Tibial artery (tissue), 4 donors: ENCODE results near the gene MAP3K10.

Source experiments
- DNase-seq, 2 donors: peaks; one replicate each; pipeline ENCODE4 v3.0.0-alpha.2; 2019
- H3K27ac ChIP-seq, 2 donors: fragments of 200-600 bp; sonication (generic) in 1 of 2; 1 replicate in 1 of 2; 2 replicates in 1 of 2; pipeline ENCODE4 v1.5.1; 2018 to 2019; ENCODE audit warnings: mild to moderate bottlenecking in 1 of 2
- H3K27me3 ChIP-seq, 2 donors: fragments of 200-600 bp; sonication (generic) in 1 of 2; one replicate each; pipeline versions ENCODE4 v1.5.1 to v1.6.0; 2016 to 2019
- H3K36me3 ChIP-seq, 3 donors: fragments of 200-600 bp; sonication (generic) in 2 of 3; one replicate each; pipeline ENCODE4 v1.5.1; 2016 to 2019; ENCODE audit warnings: mild to moderate bottlenecking in 2 of 3
- H3K4me1 ChIP-seq, 4 donors: fragments of 200-600 bp; sonication (generic) in 2 of 4; 1 replicate in 3 of 4; 2 replicates in 1 of 4; pipeline ENCODE4 v1.5.1; 2016 to 2019
- H3K4me3 ChIP-seq, 2 donors: fragments of 200-600 bp; sonication (generic) in 1 of 2; 1 replicate in 1 of 2; 2 replicates in 1 of 2; pipeline ENCODE4 v1.5.1; 2018 to 2019; ENCODE audit warnings: mild to moderate bottlenecking in 2 of 2
- H3K9me3 ChIP-seq, 3 donors: fragments of 200-600 bp; sonication (generic) in 1 of 3; one replicate each; pipeline ENCODE4 v1.5.1; 2016 to 2019
- CTCF ChIP-seq, 2 experiments: fragments of 200-600 bp in 1 of 2; fragments of 450-650 bp in 1 of 2; IDR thresholded peaks; one replicate each; pipeline ENCODE4 v1.5.1; 2017 to 2019; ENCODE audit warnings: antibody characterized with exemption in 2 of 2, mild to moderate bottlenecking in 1 of 2, moderate library complexity in 1 of 2
- intact Hi-C: fragments of 100-400 bp; cut with DNase I; formaldehyde crosslinking; loops from one replicate; pipeline ENCODE4 v1.15.0; 2023; ENCODE audit warnings: low total_unique reads

The MAP3K10 gene

GRCh38 chr19:40229926-40230417 is 38.7 kb downstream of the MAP3K10 start:
- intact Hi-C loops = no loop called here
- H3K36me3 ChIP-seq = peaks cover 6 to 27% (median 25%) of the 10 kb centered on the region in 3 donors
- DNase-seq = no peak
- no peaks in the 10 kb centered on the region for H3K9me3 ChIP-seq
- no peak overlapping the region for H3K27ac ChIP-seq
- no peak for TF ChIP-seq CTCF (IDR thresholded peaks at IDR 0.05)
- H3K4me1 ChIP-seq = peaks cover 0 to 28% (median 17%) of the 10 kb centered on the region in 4 donors
- H3K4me3 ChIP-seq = no peak overlapping the region
- H3K27me3 ChIP-seq = peaks cover 0 to 28% of the 10 kb centered on the region in 2 donors

- H3K4me1 ChIP-seq = peaks cover 0 to 22% (median 10%) of the 10 kb centered on the region in 4 donors
- intact Hi-C loops = no loop called here
- H3K36me3 ChIP-seq = peaks cover 17 to 38% (median 36%) of the 10 kb centered on the region in 3 donors
- TF ChIP-seq CTCF (IDR thresholded peaks at IDR 0.05) = no peak
- H3K27ac ChIP-seq = no peak overlapping the region
- H3K4me3 ChIP-seq = no peak overlapping the region
- H3K9me3 ChIP-seq = no peaks in the 10 kb centered on the region
- H3K27me3 ChIP-seq = peaks cover 0 to 17% of the 10 kb centered on the region in 2 donors
- no peak for DNase-seq
These were observed 39.8 kb downstream of the MAP3K10 start for GRCh38 chr19:40231057-40231456.

GRCh38 chr19:40231544-40232424 is 40.6 kb downstream of the MAP3K10 start:
- H3K27ac ChIP-seq = no peak overlapping the region
- no peak for DNase-seq
- intact Hi-C loops = no loop called here

GRCh38 chr19:40232479-40232878 is 41.3 kb downstream of the MAP3K10 start:
- intact Hi-C loops = no loop called here
- H3K36me3 ChIP-seq = peaks cover 31 to 52% (median 50%) of the 10 kb centered on the region in 3 donors
- TF ChIP-seq CTCF (IDR thresholded peaks at IDR 0.05) = no peak

More at GRCh38 chr19:40231544-40232424, 40.6 kb downstream of the MAP3K10 start:
- peaks cover 24 to 45% (median 44%) of the 10 kb centered on the region in 3 donors for H3K36me3 ChIP-seq
- H3K4me3 ChIP-seq = no peak overlapping the region
- H3K4me1 ChIP-seq = peaks cover 0 to 15% (median 4%) of the 10 kb centered on the region in 4 donors
- no peaks in the 10 kb centered on the region for H3K9me3 ChIP-seq
- no peak for TF ChIP-seq CTCF (IDR thresholded peaks at IDR 0.05)
- H3K27me3 ChIP-seq = peaks cover 0 to 10% of the 10 kb centered on the region in 2 donors

GRCh38 chr19:40232949-40233810 is 42.0 kb downstream of the MAP3K10 start:
- H3K4me1 ChIP-seq = peaks cover 0 to 15% (median 3%) of the 10 kb centered on the region in 4 donors
- TF ChIP-seq CTCF (IDR thresholded peaks at IDR 0.05) = no peak
- H3K27ac ChIP-seq = no peak overlapping the region
- intact Hi-C loops = no loop called here
- no peaks in the 10 kb centered on the region for H3K27me3 ChIP-seq
- no peak for DNase-seq
- no peak overlapping the region for H3K4me3 ChIP-seq
- H3K36me3 ChIP-seq = peaks cover 38 to 59% (median 57%) of the 10 kb centered on the region in 3 donors
- H3K9me3 ChIP-seq = no peaks in the 10 kb centered on the region

More at GRCh38 chr19:40232479-40232878, 41.3 kb downstream of the MAP3K10 start:
- H3K4me3 ChIP-seq = no peak overlapping the region
- H3K27ac ChIP-seq = no peak overlapping the region
- H3K4me1 ChIP-seq = peaks cover 0 to 15% (median 3%) of the 10 kb centered on the region in 4 donors
- peak in 1 of 2 donors; percentile 58 for DNase-seq
- no peaks in the 10 kb centered on the region for H3K9me3 ChIP-seq
- peaks cover 0 to 3% of the 10 kb centered on the region in 2 donors for H3K27me3 ChIP-seq
